B cell (primary cell): ENCODE results near the gene LEPR. TPM values are rescaled to one million over a fixed set of nuclear protein-coding genes. Genes with fewer than 3 reads are reported as not detected.

ENCODE experiments used
- ATAC-seq: fragments of 200-7000 bp; cut with Tn5 transposase; one replicate; pipeline ENCODE4 v1.10.0; 2021; ENCODE audit warnings: low read depth, mild to moderate bottlenecking, moderate number of reproducible peaks, moderate library complexity
- CTCF ChIA-PET: fragments of 350-600 bp; sonication (Branson Sonifier 250); formaldehyde crosslinking; loops from one replicate; lab custom pipeline; 2021; ENCODE audit warnings: antibody characterized with exemption, inconsistent platforms; lab: Charles Lee
- POLR2A ChIA-PET: fragments of 350-600 bp; sonication (Branson Sonifier 250); formaldehyde crosslinking; loops from one replicate; lab custom pipeline; 2021; ENCODE audit warnings: antibody characterized with exemption; lab: Charles Lee
- DNase-seq: peaks from one replicate; pipeline ENCODE4 v3.0.0; 2013
- H2AFZ ChIP-seq: 2 replicates; pipeline ENCODE4 v1.6.1; 2012; ENCODE audit warnings: mild to moderate bottlenecking, low read depth, low read length; ENCODE audit not compliant: insufficient read depth, poor library complexity, severe bottlenecking
- H3K27ac ChIP-seq, 2 donors: 1 replicate in 1 of 2; 2 replicates in 1 of 2; pipeline ENCODE4 v1.5.1; 2012 to 2013; ENCODE audit warnings: low read length in 2 of 2, mild to moderate bottlenecking in 2 of 2, moderate library complexity in 1 of 2
- H3K27me3 ChIP-seq, 4 experiments: fragments of 200-600 bp in 1 of 4; sonication (generic) in 1 of 4; replicated peaks in 1 of 4; 1 replicate in 2 of 4; 2 replicates in 2 of 4; pipeline versions ENCODE4 v1.6.1 to v1.7.0; 2013 to 2016; ENCODE audit warnings: low read length in 3 of 4, mild to moderate bottlenecking in 2 of 4, mixed read lengths in 1 of 4, moderate library complexity in 1 of 4; ENCODE audit not compliant: insufficient read depth in 4 of 4, control insufficient read depth in 3 of 4; ENCODE audit errors: control extremely low read depth in 1 of 4
- H3K36me3 ChIP-seq, 2 experiments: replicated peaks in 1 of 2; 1 replicate in 1 of 2; 2 replicates in 1 of 2; pipeline versions ENCODE4 v1.6.1 to v1.7.1; 2013; ENCODE audit warnings: low read length in 1 of 2; ENCODE audit not compliant: insufficient read depth in 2 of 2, control insufficient read depth in 1 of 2; ENCODE audit errors: control extremely low read depth in 1 of 2, extremely low read depth in 1 of 2
- H3K4me1 ChIP-seq, 2 donors: fragments of 200-600 bp in 1 of 2; sonication (generic) in 1 of 2; 1 replicate in 1 of 2; 2 replicates in 1 of 2; pipeline versions ENCODE4 v1.5.1 to v1.6.1; 2013 to 2017; ENCODE audit warnings: low read length in 2 of 2; ENCODE audit not compliant: control insufficient read depth in 2 of 2, insufficient read depth in 2 of 2
- H3K4me2 ChIP-seq: replicated peaks from 2 replicates; pipeline ENCODE3; 2012; ENCODE audit warnings: mild to moderate bottlenecking, low read depth, low read length; ENCODE audit not compliant: poor library complexity, severe bottlenecking
- H3K4me3 ChIP-seq, 5 experiments: fragments of 200-600 bp in 1 of 5; sonication (generic) in 1 of 5; 1 replicate in 3 of 5; 2 replicates in 2 of 5; pipeline versions ENCODE4 v1.5.1 to v1.7.0; 2011 to 2016; ENCODE audit warnings: low read length in 4 of 5, mild to moderate bottlenecking in 4 of 5, low read depth in 2 of 5, control low read depth in 1 of 5, moderate library complexity in 1 of 5; ENCODE audit not compliant: insufficient read depth in 1 of 5; ENCODE audit errors: control extremely low read depth in 1 of 5, extremely low read depth in 1 of 5
- H3K79me2 ChIP-seq: fragments of 200-600 bp; sonication (generic); one replicate; pipeline ENCODE4 v1.6.0; 2016; ENCODE audit warnings: low read length; ENCODE audit not compliant: control insufficient read depth, insufficient read depth
- H3K9ac ChIP-seq: fragments of 200-600 bp; sonication (generic); 2 replicates; pipeline ENCODE4 v1.6.1; 2017; ENCODE audit warnings: mild to moderate bottlenecking, low read length, moderate library complexity
- H3K9me3 ChIP-seq, 3 donors: one replicate each; pipeline versions ENCODE4 v1.6.1 to v1.7.1; 2013; ENCODE audit warnings: low read length in 2 of 3; ENCODE audit not compliant: control insufficient read depth in 2 of 3, insufficient read depth in 1 of 3; ENCODE audit errors: control extremely low read depth in 1 of 3
- H4K20me1 ChIP-seq: 2 replicates; pipeline ENCODE4 v1.6.0; 2012; ENCODE audit warnings: mild to moderate bottlenecking, low read length; ENCODE audit not compliant: insufficient read depth, control insufficient read depth, poor library complexity, severe bottlenecking
- H3K27ac Mint-ChIP-seq: one replicate; pipeline ENCODE4 v1.8.0; 2021; ENCODE audit warnings: mixed read lengths
- H3K27me3 Mint-ChIP-seq: one replicate; pipeline ENCODE4 v1.8.0; 2021; ENCODE audit warnings: mixed read lengths
- H3K4me1 Mint-ChIP-seq: one replicate; pipeline ENCODE4 v1.8.0; 2021; ENCODE audit warnings: mixed read lengths
- H3K4me3 Mint-ChIP-seq: one replicate; pipeline ENCODE4 v1.8.0; 2021; ENCODE audit warnings: mixed read lengths
- H3K9me3 Mint-ChIP-seq: one replicate; pipeline ENCODE4 v1.8.0; 2022; ENCODE audit warnings: mixed read lengths; ENCODE audit not compliant: insufficient read depth
- CTCF ChIP-seq: fragments of 200-600 bp; IDR thresholded peaks from one replicate; pipeline ENCODE4 v1.8.0; 2022; ENCODE audit warnings: antibody characterized with exemption, mild to moderate bottlenecking
- EZH2 ChIP-seq: IDR thresholded peaks from 2 replicates; pipeline ENCODE4 v1.6.1; 2012; ENCODE audit warnings: borderline replicate concordance, low read depth, mild to moderate bottlenecking, moderate library complexity, low read length; ENCODE audit not compliant: insufficient read depth, poor library complexity, severe bottlenecking
- WGBS: methylation state at CpG from one replicate; pipeline ENCODE4 v1.1.5; 2013; ENCODE audit warnings: missing lambda C conversion rate; ENCODE audit not compliant: insufficient coverage; 5-methylcytosine and 5-hydroxymethylcytosine counted together
- intact Hi-C: fragments of 100-400 bp; cut with micrococcal nuclease; formaldehyde crosslinking; loops from one replicate; pipeline ENCODE4 v1.10.0; 2022
- polyA plus RNA-seq: library from polyadenylated mRNA; depleted of rRNA; stranded (reverse); fragments of >200 nt; gene quantifications from 2 replicates; pipeline ENCODE4 v1.2.3, GENCODE V29; 2012
- total RNA-seq, 2 donors: library from RNA; stranded (reverse); fragments of 120-200 nt in 1 of 2; gene quantifications; 1 replicate in 1 of 2; 2 replicates in 1 of 2; pipeline versions ENCODE4 v1.2.3 to v1.2.4, GENCODE V29; 2013 to 2022

LEPR gene
- total and polyA plus RNA-seq, 2 donors (not counting 1 experiment from before 2014, with no cell fraction given): 0.19 to 0.30 TPM

- CTCF ChIA-PET: no interaction called here
- no peaks in the 10 kb centered on the region for H3K9me3 ChIP-seq
- peak; percentile 37 for DNase-seq
- H3K4me1 Mint-ChIP-seq: peaks cover 16% of the 10 kb centered on the region
- peaks cover 2% of the 10 kb centered on the region for H3K79me2 ChIP-seq
- peak overlapping the region; percentile 90 for H2AFZ ChIP-seq
- POLR2A ChIA-PET: no interaction called here
- no peak for ATAC-seq
- no peaks in the 10 kb centered on the region for H3K9me3 Mint-ChIP-seq
- peaks cover 0 to 3% (median 0%) of the 10 kb centered on the region in 4 experiments for H3K27me3 ChIP-seq
- no peak overlapping the region for H3K27ac Mint-ChIP-seq
- H3K27ac ChIP-seq: peak overlapping the region in 1 of 2 donors; percentile 52
- H3K4me3 ChIP-seq: peak overlapping the region; percentile 64 to 93 (median 92)
- H3K4me3 Mint-ChIP-seq: no peak overlapping the region
- H3K27me3 Mint-ChIP-seq: peaks cover 4% of the 10 kb centered on the region
- WGBS: 0% methylated on average over 4 of the region's 13 CpGs
- TF ChIP-seq CTCF: no peak
- TF ChIP-seq EZH2: no peak
- peaks cover 0 to 6% of the 10 kb centered on the region in 2 experiments for H3K36me3 ChIP-seq
- peak overlapping the region; percentile 78 for H3K9ac ChIP-seq
- no peaks in the 10 kb centered on the region for H4K20me1 ChIP-seq
- peaks cover 14 to 23% of the 10 kb centered on the region in 2 donors for H3K4me1 ChIP-seq
- peak overlapping the region; percentile 90 for H3K4me2 ChIP-seq
- intact Hi-C loops: loop anchor here (2.0 to 10.0 kb wide), 6 partner anchors 167 to 1899 kb away; partner anchors contain the start of genes EFCAB7, ITGB3BP and SLC35D1
Observed at GRCh38 chr1:65421351-65422025, 1.0 kb downstream of the LEPR start.
